Loucy (cell line): ENCODE data around the gene INSYN2B.

Experiments
- H2AFZ ChIP-seq: fragments of 200-600 bp; sonication (generic); 2 replicates; pipeline ENCODE4 v1.6.0; 2016; ENCODE audit warnings: antibody characterized with exemption, mild to moderate bottlenecking, low read length, moderate library complexity
- H3F3A ChIP-seq: fragments of 200-600 bp; 2 replicates; pipeline ENCODE4 v1.6.0; 2016; ENCODE audit warnings: antibody characterized with exemption, low read depth, mild to moderate bottlenecking
- H3K27me3 ChIP-seq: fragments of 200-600 bp; sonication (generic); 2 replicates; pipeline ENCODE4 v1.6.1; 2014; ENCODE audit warnings: low read length, mild to moderate bottlenecking; ENCODE audit not compliant: insufficient read depth, poor library complexity, severe bottlenecking
- H3K36me3 ChIP-seq: fragments of 200-600 bp; sonication (generic); 2 replicates; pipeline ENCODE4 v1.6.1; 2016; ENCODE audit warnings: low read length; ENCODE audit not compliant: insufficient read depth
- H3K4me1 ChIP-seq: fragments of 200-600 bp; sonication (generic); 2 replicates; pipeline ENCODE4 v1.5.1; 2014; ENCODE audit warnings: low read length, mild to moderate bottlenecking; ENCODE audit not compliant: insufficient read depth, poor library complexity, severe bottlenecking
- H3K4me2 ChIP-seq: fragments of 200-600 bp; sonication (generic); 2 replicates; pipeline ENCODE4 v1.6.0; 2014; ENCODE audit warnings: antibody characterized with exemption, low read length, low read depth, mild to moderate bottlenecking; ENCODE audit not compliant: poor library complexity, severe bottlenecking
- H3K4me3 ChIP-seq: fragments of 200-600 bp; sonication (generic); 2 replicates; pipeline ENCODE4 v1.5.1; 2014; ENCODE audit warnings: low read length, mild to moderate bottlenecking, mixed read lengths; ENCODE audit not compliant: poor library complexity, severe bottlenecking
- H3K79me2 ChIP-seq: fragments of 200-600 bp; sonication (generic); 2 replicates; pipeline ENCODE4 v1.6.1; 2014; ENCODE audit warnings: low read length; ENCODE audit not compliant: insufficient read depth
- H3K9ac ChIP-seq: fragments of 200-600 bp; sonication (generic); 2 replicates; pipeline ENCODE4 v1.6.0; 2014; ENCODE audit warnings: mild to moderate bottlenecking, low read depth, low read length, moderate library complexity; ENCODE audit not compliant: poor library complexity, severe bottlenecking
- H3K9me2 ChIP-seq: fragments of 200-600 bp; sonication (generic); replicated peaks from 2 replicates; pipeline ENCODE4 v1.6.1; 2016; ENCODE audit warnings: low read depth, low read length, mixed read lengths
- H3K9me3 ChIP-seq: fragments of 200-600 bp; sonication (generic); 2 replicates; pipeline ENCODE4 v1.6.1; 2014; ENCODE audit warnings: mild to moderate bottlenecking, antibody characterized with exemption, low read length, low read depth; ENCODE audit not compliant: insufficient read depth
- H4K20me1 ChIP-seq: fragments of 200-600 bp; sonication (generic); 2 replicates; pipeline ENCODE4 v1.6.0; 2014; ENCODE audit warnings: antibody characterized with exemption, low read length, mild to moderate bottlenecking; ENCODE audit not compliant: insufficient read depth, poor library complexity, severe bottlenecking
- CTCF ChIP-seq: fragments of 200-600 bp; sonication (generic); conservative IDR thresholded peaks from 2 replicates; pipeline ENCODE4 v1.5.1; 2014; ENCODE audit warnings: mild to moderate bottlenecking, antibody characterized with exemption, low read length
- EZH2phosphoT487 ChIP-seq: fragments of 200-600 bp; IDR thresholded peaks from 2 replicates; pipeline ENCODE4 v1.6.1; 2018; ENCODE audit warnings: antibody characterized with exemption, mild to moderate bottlenecking, moderate library complexity, borderline replicate concordance

The INSYN2B gene

DNA sequence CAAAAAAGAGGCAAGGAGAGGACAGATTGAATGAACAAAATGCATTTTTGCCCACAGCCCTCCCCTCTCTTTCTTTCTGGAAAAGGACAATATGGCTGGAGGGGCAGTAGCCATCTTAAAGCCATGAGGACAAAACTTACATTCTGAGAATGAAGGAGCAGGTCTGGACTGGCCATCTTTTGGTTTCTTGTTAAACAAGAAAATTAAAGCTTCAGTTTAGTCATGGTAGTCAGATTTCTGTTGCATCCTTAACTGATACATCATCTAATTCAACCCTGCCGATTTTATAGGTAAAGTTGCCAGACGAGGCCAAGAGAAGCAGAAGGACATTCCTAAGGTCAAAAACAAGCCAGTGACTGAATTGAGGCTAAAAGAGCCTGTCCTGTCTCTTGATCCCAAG is 31.5 kb upstream of the INSYN2B start:
- Histone ChIP-seq H3K9me2 (no peaks in the 10 kb centered on the region), H3K4me2 (no peak overlapping the region), H3K9ac (no peak overlapping the region), H2AFZ (no peak overlapping the region), H3K9me3 (no peaks in the 10 kb centered on the region), H3K4me1 (no peaks in the 10 kb centered on the region), H3K79me2 (no peaks in the 10 kb centered on the region), H4K20me1 (no peaks in the 10 kb centered on the region), H3K4me3 (no peak overlapping the region), H3K27me3 (no peaks in the 10 kb centered on the region), H3K36me3 (peaks cover 16% of the 10 kb centered on the region; the same call in 1 of the 2 replicates), H3F3A (no peaks in the 10 kb centered on the region)
- TF ChIP-seq CTCF (no peak), EZH2phosphoT487 (no peak)

GRCh38 chr5:170010595-170010994 is 30.3 kb upstream of the INSYN2B start:
- no peak overlapping the region for H3K4me3 ChIP-seq
- no peaks in the 10 kb centered on the region for H3K4me1 ChIP-seq
- H3K79me2 ChIP-seq, result no peaks in the 10 kb centered on the region
- TF ChIP-seq EZH2phosphoT487, result no peak
- no peak for TF ChIP-seq CTCF
- H3K36me3 ChIP-seq, result peaks cover 16% of the 10 kb centered on the region; the same call in 1 of the 2 replicates
- no peaks in the 10 kb centered on the region for H4K20me1 ChIP-seq
- no peak overlapping the region for H2AFZ ChIP-seq
- H3K27me3 ChIP-seq, result no peaks in the 10 kb centered on the region
- H3F3A ChIP-seq, result no peaks in the 10 kb centered on the region
- no peak overlapping the region for H3K9ac ChIP-seq
- H3K9me3 ChIP-seq, result no peaks in the 10 kb centered on the region
- no peak overlapping the region for H3K4me2 ChIP-seq
- no peaks in the 10 kb centered on the region for H3K9me2 ChIP-seq

DNA sequence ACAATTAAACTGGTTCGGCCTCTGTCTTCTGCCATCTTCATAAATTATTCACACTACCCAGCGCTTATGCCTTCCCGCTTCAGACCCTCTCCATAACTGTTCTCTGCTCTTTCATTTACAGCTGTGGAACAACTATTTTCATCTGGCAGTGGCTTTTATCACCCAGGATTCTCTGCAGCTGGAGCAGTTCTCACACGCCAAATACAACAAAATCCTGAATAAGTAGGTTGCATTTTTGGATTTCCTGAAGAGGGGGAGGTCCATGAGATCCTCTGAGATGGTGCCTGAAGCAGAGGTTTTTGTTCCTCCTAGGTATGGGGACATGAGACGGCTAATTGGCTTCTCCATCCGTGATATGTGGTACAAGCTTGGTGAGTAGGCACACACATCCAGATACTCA is 28.1 kb upstream of the INSYN2B start:
- no peaks in the 10 kb centered on the region for H3K27me3 ChIP-seq
- no peaks in the 10 kb centered on the region for H3K79me2 ChIP-seq
- TF ChIP-seq CTCF (no peak), EZH2phosphoT487 (no peak)
- H3K4me2 ChIP-seq, result no peak overlapping the region
- no peaks in the 10 kb centered on the region for H3K9me2 ChIP-seq
- no peaks in the 10 kb centered on the region for H3K4me1 ChIP-seq
- no peak overlapping the region for H3K9ac ChIP-seq
- no peaks in the 10 kb centered on the region for H3K9me3 ChIP-seq
- H3K36me3 ChIP-seq, result peaks cover 20% of the 10 kb centered on the region; the same call in 1 of the 2 replicates
- H3F3A ChIP-seq, result no peaks in the 10 kb centered on the region
- no peak overlapping the region for H3K4me3 ChIP-seq
- no peaks in the 10 kb centered on the region for H4K20me1 ChIP-seq
- no peak overlapping the region for H2AFZ ChIP-seq
